OCI-LY7 (cell line): ENCODE results near the gene FGF7. TPM values are rescaled to one million over a fixed set of nuclear protein-coding genes. Genes with fewer than 3 reads are reported as not detected.

Source experiments
- BruUV-seq: library from RNA; stranded (reverse); fragments of 400-500 nt; replicated peaks from 2 replicates; lab custom pipeline; 2021; lab: Mats Ljungman, UMichigan
- CTCF ChIA-PET: fragments of 300-600 bp; sonication (Branson Sonifier 250); formaldehyde crosslinking; loops from one replicate; lab custom pipeline; 2022; ENCODE audit warnings: antibody characterized with exemption; ENCODE audit not compliant: unreplicated experiment; lab: Charles Lee
- POLR2A ChIA-PET: fragments of 300-600 bp; sonication (Branson Sonifier 250); formaldehyde crosslinking; loops from one replicate; lab custom pipeline; 2022; ENCODE audit warnings: antibody characterized with exemption; lab: Charles Lee
- DNase-seq: peaks from one replicate; pipeline ENCODE4 v3.0.0-alpha.2; 2015; ENCODE audit warnings: low spot score
- H2AFZ ChIP-seq: fragments of 200-600 bp; sonication (generic), shearing (Covaris generic); 2 replicates; pipeline ENCODE4 v1.6.1; 2014; ENCODE audit warnings: mild to moderate bottlenecking, antibody characterized with exemption, low read length, moderate library complexity
- H3K27ac ChIP-seq: fragments of 200-600 bp; sonication (generic); 2 replicates; pipeline ENCODE4 v1.5.1; 2014; ENCODE audit warnings: mixed run types, low read depth, mild to moderate bottlenecking, moderate library complexity, low read length, inconsistent platforms; ENCODE audit not compliant: poor library complexity, severe bottlenecking
- H3K36me3 ChIP-seq: fragments of 200-600 bp; sonication (generic); 2 replicates; pipeline ENCODE4 v1.6.1; 2014; ENCODE audit warnings: mild to moderate bottlenecking, antibody characterized with exemption, low read length, moderate library complexity, mixed read lengths; ENCODE audit not compliant: insufficient read depth
- H3K4me1 ChIP-seq: fragments of 200-600 bp; sonication (generic); 2 replicates; pipeline ENCODE4 v1.5.1; 2014; ENCODE audit warnings: mild to moderate bottlenecking, low read length; ENCODE audit not compliant: insufficient read depth, poor library complexity, severe bottlenecking
- H3K4me2 ChIP-seq: fragments of 200-600 bp; sonication (generic); 2 replicates; pipeline ENCODE4 v1.6.1; 2014; ENCODE audit warnings: mild to moderate bottlenecking, low read length
- H3K4me3 ChIP-seq: fragments of 200-600 bp; sonication (generic); 2 replicates; pipeline ENCODE4 v1.5.1; 2014; ENCODE audit warnings: mild to moderate bottlenecking, low read depth, low read length; ENCODE audit not compliant: poor library complexity, severe bottlenecking
- H3K79me2 ChIP-seq: fragments of 200-600 bp; sonication (generic); 2 replicates; pipeline ENCODE4 v1.6.1; 2016; ENCODE audit warnings: low read depth, mild to moderate bottlenecking, low read length, moderate library complexity, mixed read lengths; ENCODE audit not compliant: insufficient read depth
- H3K9me2 ChIP-seq: fragments of 200-600 bp; sonication (generic); 2 replicates; pipeline ENCODE4 v1.6.1; 2016; ENCODE audit warnings: mild to moderate bottlenecking, low read length, mixed read lengths; ENCODE audit not compliant: insufficient read depth
- H3K9me3 ChIP-seq: fragments of 200-600 bp; sonication (generic); 2 replicates; pipeline ENCODE4 v1.6.1; 2014; ENCODE audit warnings: mild to moderate bottlenecking, mixed run types, low read length, mixed read lengths
- H4K20me1 ChIP-seq: fragments of 200-600 bp; sonication (generic); 2 replicates; pipeline ENCODE4 v1.6.1; 2014; ENCODE audit warnings: mild to moderate bottlenecking, antibody characterized with exemption, low read length, moderate library complexity, mixed read lengths; ENCODE audit not compliant: insufficient read depth
- CTCF ChIP-seq: fragments of 200-600 bp; sonication (generic); conservative IDR thresholded peaks from 2 replicates; pipeline ENCODE4 v1.5.1; 2014; ENCODE audit warnings: mild to moderate bottlenecking, antibody characterized with exemption, low read length, moderate library complexity, mixed read lengths
- EZH2phosphoT487 ChIP-seq: fragments of 200-600 bp; sonication (generic); IDR thresholded peaks from 2 replicates; pipeline ENCODE4 v1.6.1; 2018; ENCODE audit warnings: low read depth, borderline replicate concordance, mild to moderate bottlenecking, mixed run types, antibody characterized with exemption, low read length, moderate library complexity, mixed read lengths
- intact Hi-C: fragments of 100-400 bp; cut with micrococcal nuclease; formaldehyde crosslinking; loops from one replicate; pipeline ENCODE4 v1.10.0; 2022; ENCODE audit not compliant: unreplicated experiment
- total RNA-seq, 2 experiments: library from RNA; depleted of rRNA in 1 of 2; stranded (reverse); fragments of >200 nt in 1 of 2; shearing (Covaris generic) in 1 of 2; gene quantifications; 2 replicates each; pipeline ENCODE4 v1.2.3, GENCODE V29; 2014 to 2022

The FGF7 gene
- total RNA-seq, 2 experiments from 2014 or later, result not detected

- H3K4me2 ChIP-seq, result no peak overlapping the region
- H3K4me1 ChIP-seq, result no peaks in the 10 kb centered on the region
- CTCF ChIA-PET, result no interaction called here
- H3K9me2 ChIP-seq, result no peaks in the 10 kb centered on the region; the same call in 1 of the 2 replicates
- no peaks in the 10 kb centered on the region for H3K79me2 ChIP-seq
- no peaks in the 10 kb centered on the region for H4K20me1 ChIP-seq
- intact Hi-C loops, result no loop called here
- POLR2A ChIA-PET, result no interaction called here
- H3K4me3 ChIP-seq, result no peak overlapping the region
- TF ChIP-seq CTCF, result no peak
- no peak for TF ChIP-seq EZH2phosphoT487
- no TSS peak for BruUV-seq
- no peak for DNase-seq
- H3K27ac ChIP-seq, result no peak overlapping the region
- no peak overlapping the region for H2AFZ ChIP-seq
- H3K9me3 ChIP-seq, result no peaks in the 10 kb centered on the region
- no peaks in the 10 kb centered on the region for H3K36me3 ChIP-seq
These were observed 71.8 kb downstream of the FGF7 start for GRCh38 chr15:49494842-49495241.

GRCh38 chr15:49495993-49496753, 73.1 kb downstream of the FGF7 start:
- Histone ChIP-seq H3K4me3 (no peak overlapping the region), H2AFZ (no peak overlapping the region), H4K20me1 (no peaks in the 10 kb centered on the region), H3K4me1 (no peaks in the 10 kb centered on the region), H3K4me2 (no peak overlapping the region), H3K27ac (no peak overlapping the region), H3K36me3 (no peaks in the 10 kb centered on the region), H3K9me3 (no peaks in the 10 kb centered on the region), H3K9me2 (no peaks in the 10 kb centered on the region; the same call in 1 of the 2 replicates), H3K79me2 (no peaks in the 10 kb centered on the region)
- intact Hi-C loops, result no loop called here
- POLR2A ChIA-PET, result interaction anchor here (0.7 kb wide), 1 partner anchor 407 kb away, joined by 3 read pairs; no protein-coding TSS in a partner anchor
- CTCF ChIA-PET, result no interaction called here
- DNase-seq, result no peak
- TF ChIP-seq CTCF, result no peak
- TF ChIP-seq EZH2phosphoT487, result no peak
- BruUV-seq, result no TSS peak

GRCh38 chr15:49501586-49501985, 78.5 kb downstream of the FGF7 start:
- no peak overlapping the region for H2AFZ ChIP-seq
- no peaks in the 10 kb centered on the region for H4K20me1 ChIP-seq
- no peak overlapping the region for H3K27ac ChIP-seq
- intact Hi-C loops, result no loop called here
- H3K36me3 ChIP-seq, result no peaks in the 10 kb centered on the region
- TF ChIP-seq EZH2phosphoT487 (no peak), CTCF (no peak)
- H3K4me1 ChIP-seq, result no peaks in the 10 kb centered on the region
- ChIA-PET POLR2A (no interaction called here), CTCF (no interaction called here)
- H3K4me2 ChIP-seq, result no peak overlapping the region
- no peak for DNase-seq
- H3K9me3 ChIP-seq, result no peaks in the 10 kb centered on the region
- BruUV-seq, result no TSS peak
- no peaks in the 10 kb centered on the region for H3K79me2 ChIP-seq
- no peaks in the 10 kb centered on the region for H3K9me2 ChIP-seq
- no peak overlapping the region for H3K4me3 ChIP-seq
